ENCODE measurements around the gene SLC10A7.

Gene SLC10A7

DNA sequence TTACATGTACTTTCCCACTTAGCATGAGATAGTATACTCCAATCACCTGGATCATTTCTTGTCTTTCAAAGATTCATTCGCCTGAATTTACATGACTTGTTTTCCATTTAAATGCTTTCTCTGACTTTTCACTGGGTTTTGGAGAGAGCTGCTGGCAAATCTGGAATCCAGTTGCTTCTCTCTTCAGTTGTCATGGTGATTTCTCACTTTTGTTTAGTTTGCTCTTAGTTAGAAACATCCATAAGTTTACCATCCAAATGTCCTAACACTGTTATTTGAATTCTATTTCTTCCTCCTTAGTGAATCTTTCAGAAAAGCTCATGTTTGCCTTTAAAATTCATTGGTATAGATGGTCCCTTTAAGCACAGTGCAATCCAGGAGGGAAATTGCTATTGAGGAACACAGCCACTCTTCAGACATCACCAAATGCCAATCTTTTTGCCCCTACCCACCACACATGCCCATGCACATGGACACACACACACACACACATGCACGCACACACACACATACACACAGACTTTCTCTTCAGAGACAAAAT, 255.7 kb downstream of the SLC10A7 start:
- TF ChIP-seq, protein P1, sequence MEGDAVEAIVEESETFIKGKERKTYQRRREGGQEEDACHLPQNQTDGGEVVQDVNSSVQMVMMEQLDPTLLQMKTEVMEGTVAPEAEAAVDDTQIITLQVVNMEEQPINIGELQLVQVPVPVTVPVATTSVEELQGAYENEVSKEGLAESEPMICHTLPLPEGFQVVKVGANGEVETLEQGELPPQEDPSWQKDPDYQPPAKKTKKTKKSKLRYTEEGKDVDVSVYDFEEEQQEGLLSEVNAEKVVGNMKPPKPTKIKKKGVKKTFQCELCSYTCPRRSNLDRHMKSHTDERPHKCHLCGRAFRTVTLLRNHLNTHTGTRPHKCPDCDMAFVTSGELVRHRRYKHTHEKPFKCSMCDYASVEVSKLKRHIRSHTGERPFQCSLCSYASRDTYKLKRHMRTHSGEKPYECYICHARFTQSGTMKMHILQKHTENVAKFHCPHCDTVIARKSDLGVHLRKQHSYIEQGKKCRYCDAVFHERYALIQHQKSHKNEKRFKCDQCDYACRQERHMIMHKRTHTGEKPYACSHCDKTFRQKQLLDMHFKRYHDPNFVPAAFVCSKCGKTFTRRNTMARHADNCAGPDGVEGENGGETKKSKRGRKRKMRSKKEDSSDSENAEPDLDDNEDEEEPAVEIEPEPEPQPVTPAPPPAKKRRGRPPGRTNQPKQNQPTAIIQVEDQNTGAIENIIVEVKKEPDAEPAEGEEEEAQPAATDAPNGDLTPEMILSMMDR (IDR thresholded peaks at IDR 0.05; ENCODE audit: poor library complexity, severe bottlenecking): no peak
- H3K27ac ChIP-seq (ENCODE audit: poor library complexity, severe bottlenecking): no peak overlapping the region
- ATAC-seq (ENCODE audit: low read depth) (no peak), DNase-seq (ENCODE audit: low spot score) (no peak)
- no peaks in the 10 kb centered on the region for H3K36me3 ChIP-seq (ENCODE audit: low read depth)
- no peaks in the 10 kb centered on the region for H3K27me3 ChIP-seq (ENCODE audit: insufficient read depth, poor library complexity, severe bottlenecking)
- H3K4me3 ChIP-seq (ENCODE audit: severe bottlenecking): no peak overlapping the region
- no peaks in the 10 kb centered on the region for H3K9me3 ChIP-seq (ENCODE audit: severe bottlenecking)
- H3K4me1 ChIP-seq (ENCODE audit: insufficient read depth, poor library complexity, severe bottlenecking): no peaks in the 10 kb centered on the region

DNA sequence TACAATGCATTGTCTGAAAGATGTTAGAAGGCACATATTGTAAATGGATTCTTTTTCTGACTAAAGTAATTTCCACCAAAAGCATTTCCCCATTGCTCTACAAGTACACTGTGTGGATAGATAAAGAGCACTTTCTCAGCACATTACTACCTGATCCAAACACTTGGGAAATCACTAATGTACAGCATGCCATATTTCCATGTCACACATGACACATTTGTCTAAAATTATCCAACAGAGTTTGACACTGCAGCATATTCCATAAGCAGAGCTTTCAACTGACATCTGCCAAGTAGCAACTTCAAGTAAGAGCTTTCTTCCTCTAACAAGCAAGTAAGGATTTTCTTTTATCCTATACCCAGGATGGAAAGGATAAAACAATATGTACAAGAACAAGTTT, 257.9 kb downstream of the SLC10A7 start:
- DNase-seq (ENCODE audit: low spot score): no peak
- H3K27me3 ChIP-seq (ENCODE audit: insufficient read depth, poor library complexity, severe bottlenecking): no peaks in the 10 kb centered on the region
- H3K27ac ChIP-seq (ENCODE audit: poor library complexity, severe bottlenecking): no peak overlapping the region
- H3K4me3 ChIP-seq (ENCODE audit: severe bottlenecking): no peak overlapping the region
- TF ChIP-seq, protein P1 (IDR thresholded peaks at IDR 0.05; ENCODE audit: poor library complexity, severe bottlenecking): no peak
- H3K9me3 ChIP-seq (ENCODE audit: severe bottlenecking): no peaks in the 10 kb centered on the region
- H3K36me3 ChIP-seq (ENCODE audit: low read depth): no peaks in the 10 kb centered on the region
- H3K4me1 ChIP-seq (ENCODE audit: insufficient read depth, poor library complexity, severe bottlenecking): no peaks in the 10 kb centered on the region
- ATAC-seq (ENCODE audit: low read depth): no peak

DNA sequence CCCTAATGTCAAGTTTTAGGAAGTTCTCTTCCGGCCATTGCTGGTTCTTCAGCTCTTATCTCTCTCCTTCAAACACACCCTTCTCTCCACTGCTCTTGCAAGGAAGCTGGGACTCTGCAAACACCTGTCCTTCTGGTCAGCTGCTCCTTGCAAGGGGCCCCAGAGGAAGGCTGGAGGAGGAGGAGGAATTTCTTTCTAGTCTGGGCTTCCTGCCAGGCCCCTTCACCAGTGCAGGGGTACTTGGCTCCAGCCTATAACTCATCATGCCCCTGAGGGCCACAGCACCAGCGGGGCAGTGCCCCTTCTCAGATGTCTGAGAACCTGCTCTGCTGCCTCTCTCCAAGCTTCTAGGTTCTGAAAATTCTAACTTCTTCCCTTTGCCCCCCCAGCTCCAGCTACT, 260.7 kb downstream of the SLC10A7 start:
- H3K9me3 ChIP-seq (ENCODE audit: severe bottlenecking): no peaks in the 10 kb centered on the region
- H3K36me3 ChIP-seq (ENCODE audit: low read depth): no peaks in the 10 kb centered on the region
- H3K4me1 ChIP-seq (ENCODE audit: insufficient read depth, poor library complexity, severe bottlenecking): no peaks in the 10 kb centered on the region
- H3K27me3 ChIP-seq (ENCODE audit: insufficient read depth, poor library complexity, severe bottlenecking): no peaks in the 10 kb centered on the region
- TF ChIP-seq, protein P1 (IDR thresholded peaks at IDR 0.05; ENCODE audit: poor library complexity, severe bottlenecking): no peak
- ATAC-seq (ENCODE audit: low read depth): no peak
- H3K4me3 ChIP-seq (ENCODE audit: severe bottlenecking): no peak overlapping the region
- H3K27ac ChIP-seq (ENCODE audit: poor library complexity, severe bottlenecking): no peak overlapping the region
- DNase-seq (ENCODE audit: low spot score): no peak

DNA sequence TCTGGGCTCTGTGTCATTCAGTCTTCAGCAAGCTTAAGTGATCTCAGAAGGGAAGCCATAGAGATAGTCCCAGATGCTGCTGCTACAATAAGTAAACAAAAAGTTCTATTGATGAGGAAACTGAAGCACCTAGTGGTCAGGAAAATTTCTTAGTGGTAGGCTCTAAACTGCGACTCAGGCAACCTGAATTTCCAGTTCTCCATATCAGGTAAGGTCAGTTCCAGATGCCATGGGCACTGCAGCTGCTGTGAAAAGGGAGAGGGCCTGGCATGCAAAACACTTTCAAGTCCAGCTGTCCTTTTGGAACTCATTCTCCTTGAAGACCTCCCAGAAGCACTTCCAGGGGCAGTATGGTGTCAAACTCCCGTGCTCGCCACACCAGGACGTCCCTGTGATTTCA, 261.2 kb downstream of the SLC10A7 start:
- ATAC-seq (ENCODE audit: low read depth): no peak

DNA sequence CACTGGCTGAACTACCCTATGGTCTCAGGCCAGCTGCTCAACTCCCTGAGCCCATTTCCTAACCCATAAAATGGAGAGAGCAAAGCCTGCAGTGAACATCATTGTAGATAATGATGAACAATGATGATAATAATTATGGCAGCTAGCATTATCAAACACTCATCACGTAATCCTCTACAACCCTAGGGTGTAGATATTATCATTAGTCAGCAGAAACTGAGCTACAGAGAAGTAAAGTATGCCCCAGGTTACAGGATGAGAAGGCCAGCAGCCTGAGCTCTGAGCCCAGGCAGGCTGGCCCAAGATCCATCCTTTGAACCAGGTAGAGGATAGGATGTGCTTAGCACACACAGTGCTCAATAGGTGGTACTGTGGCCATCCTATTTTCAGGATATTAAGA, 264.2 kb downstream of the SLC10A7 start:
- Histone ChIP-seq H3K9me3 (ENCODE audit: severe bottlenecking) (no peaks in the 10 kb centered on the region), H3K36me3 (ENCODE audit: low read depth) (no peaks in the 10 kb centered on the region; the same call in 1 of the 2 replicates), H3K27me3 (ENCODE audit: insufficient read depth, poor library complexity, severe bottlenecking) (no peaks in the 10 kb centered on the region), H3K27ac (ENCODE audit: poor library complexity, severe bottlenecking) (no peak overlapping the region), H3K4me1 (ENCODE audit: insufficient read depth, poor library complexity, severe bottlenecking) (no peaks in the 10 kb centered on the region), H3K4me3 (ENCODE audit: severe bottlenecking) (no peak overlapping the region)
- DNase-seq (ENCODE audit: low spot score): no peak
- TF ChIP-seq, protein P1 (IDR thresholded peaks at IDR 0.05; ENCODE audit: poor library complexity, severe bottlenecking): no peak
- ATAC-seq (ENCODE audit: low read depth): no peak

More for the DNA sequence above, 261.2 kb downstream of the SLC10A7 start:
- H3K4me1 ChIP-seq (ENCODE audit: insufficient read depth, poor library complexity, severe bottlenecking): no peaks in the 10 kb centered on the region
- no peaks in the 10 kb centered on the region; the same call in 1 of the 2 replicates for H3K36me3 ChIP-seq (ENCODE audit: low read depth)
- H3K4me3 ChIP-seq (ENCODE audit: severe bottlenecking): no peak overlapping the region
- TF ChIP-seq, protein P1 (IDR thresholded peaks at IDR 0.05; ENCODE audit: poor library complexity, severe bottlenecking): no peak
- H3K27me3 ChIP-seq (ENCODE audit: insufficient read depth, poor library complexity, severe bottlenecking): no peaks in the 10 kb centered on the region
- DNase-seq (ENCODE audit: low spot score): no peak
- H3K9me3 ChIP-seq (ENCODE audit: severe bottlenecking): no peaks in the 10 kb centered on the region
- H3K27ac ChIP-seq (ENCODE audit: poor library complexity, severe bottlenecking): no peak overlapping the region

Measured in RWPE2 (cell line).